Peyer's patch (tissue), 4 donors: ENCODE data around the gene MAN1C1. TPM values are rescaled to one million over a fixed set of nuclear protein-coding genes. Genes with fewer than 3 reads are reported as not detected.

Source experiments
- DNase-seq, 3 donors: peaks; one replicate each; pipeline ENCODE4 v3.0.0-alpha.2; 2017 to 2019
- H3K27ac ChIP-seq, 4 donors: fragments of 200-600 bp; sonication (generic); one replicate each; pipeline ENCODE4 v1.5.1; 2016 to 2019
- H3K27me3 ChIP-seq, 2 donors: fragments of 200-600 bp; sonication (generic); one replicate each; pipeline ENCODE4 v1.5.1; 2019
- H3K36me3 ChIP-seq, 3 donors: fragments of 200-600 bp; sonication (generic); one replicate each; pipeline ENCODE4 v1.5.1; 2016 to 2019
- H3K4me1 ChIP-seq, 4 donors: fragments of 200-600 bp; sonication (generic); one replicate each; pipeline ENCODE4 v1.5.1; 2016 to 2019
- H3K4me3 ChIP-seq, 4 donors: fragments of 200-600 bp; sonication (generic); 1 replicate in 3 of 4; 2 replicates in 1 of 4; pipeline ENCODE4 v1.5.1; 2016 to 2019; ENCODE audit warnings: mild to moderate bottlenecking in 1 of 4
- H3K9me3 ChIP-seq, 4 donors: fragments of 200-600 bp; sonication (generic); one replicate each; pipeline ENCODE4 v1.5.1; 2016 to 2019; ENCODE audit warnings: mild to moderate bottlenecking in 1 of 4
- POLR2A ChIP-seq, 2 donors: fragments of 450-650 bp; IDR thresholded peaks; one replicate each; pipeline ENCODE4 v1.5.1; 2017; ENCODE audit warnings: antibody characterized with exemption in 2 of 2, mild to moderate bottlenecking in 2 of 2, moderate library complexity in 2 of 2
- total RNA-seq, 4 donors: library from RNA; depleted of rRNA; stranded (reverse); fragments of >200 nt; gene quantifications; one replicate each; pipeline ENCODE4 v1.1.0, GENCODE V29; 2016
- TF ChIP-seq, protein P1 (sequence below), 6 experiments: fragments of 450-650 bp in 4 of 6; fragments of 200-600 bp in 2 of 6; sonication (generic) in 1 of 6; IDR thresholded peaks; one replicate each; pipeline ENCODE4 v1.5.1; 2017 to 2019; ENCODE audit warnings: antibody characterized with exemption in 6 of 6, mild to moderate bottlenecking in 3 of 6, moderate library complexity in 1 of 6

MAN1C1 gene
- total RNA-seq, 4 donors from 2014 or later, result 2.3 to 10.7 (median 6.7) TPM

- H3K4me1 ChIP-seq, result peaks cover 0 to 16% (median 0%) of the 10 kb centered on the region in 4 donors
- DNase-seq, result no peak
- H3K27me3 ChIP-seq, result no peaks in the 10 kb centered on the region
- no peak overlapping the region for H3K4me3 ChIP-seq
- no peak overlapping the region for H3K27ac ChIP-seq
- TF ChIP-seq, protein P1, sequence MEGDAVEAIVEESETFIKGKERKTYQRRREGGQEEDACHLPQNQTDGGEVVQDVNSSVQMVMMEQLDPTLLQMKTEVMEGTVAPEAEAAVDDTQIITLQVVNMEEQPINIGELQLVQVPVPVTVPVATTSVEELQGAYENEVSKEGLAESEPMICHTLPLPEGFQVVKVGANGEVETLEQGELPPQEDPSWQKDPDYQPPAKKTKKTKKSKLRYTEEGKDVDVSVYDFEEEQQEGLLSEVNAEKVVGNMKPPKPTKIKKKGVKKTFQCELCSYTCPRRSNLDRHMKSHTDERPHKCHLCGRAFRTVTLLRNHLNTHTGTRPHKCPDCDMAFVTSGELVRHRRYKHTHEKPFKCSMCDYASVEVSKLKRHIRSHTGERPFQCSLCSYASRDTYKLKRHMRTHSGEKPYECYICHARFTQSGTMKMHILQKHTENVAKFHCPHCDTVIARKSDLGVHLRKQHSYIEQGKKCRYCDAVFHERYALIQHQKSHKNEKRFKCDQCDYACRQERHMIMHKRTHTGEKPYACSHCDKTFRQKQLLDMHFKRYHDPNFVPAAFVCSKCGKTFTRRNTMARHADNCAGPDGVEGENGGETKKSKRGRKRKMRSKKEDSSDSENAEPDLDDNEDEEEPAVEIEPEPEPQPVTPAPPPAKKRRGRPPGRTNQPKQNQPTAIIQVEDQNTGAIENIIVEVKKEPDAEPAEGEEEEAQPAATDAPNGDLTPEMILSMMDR (IDR thresholded peaks at IDR 0.05), result no peak
- no peak for TF ChIP-seq POLR2A (IDR thresholded peaks at IDR 0.05)
- no peaks in the 10 kb centered on the region for H3K9me3 ChIP-seq
- no peaks in the 10 kb centered on the region for H3K36me3 ChIP-seq
Observed at GRCh38 chr1:25654109-25654660, 37.6 kb downstream of the MAN1C1 start.

DNA sequence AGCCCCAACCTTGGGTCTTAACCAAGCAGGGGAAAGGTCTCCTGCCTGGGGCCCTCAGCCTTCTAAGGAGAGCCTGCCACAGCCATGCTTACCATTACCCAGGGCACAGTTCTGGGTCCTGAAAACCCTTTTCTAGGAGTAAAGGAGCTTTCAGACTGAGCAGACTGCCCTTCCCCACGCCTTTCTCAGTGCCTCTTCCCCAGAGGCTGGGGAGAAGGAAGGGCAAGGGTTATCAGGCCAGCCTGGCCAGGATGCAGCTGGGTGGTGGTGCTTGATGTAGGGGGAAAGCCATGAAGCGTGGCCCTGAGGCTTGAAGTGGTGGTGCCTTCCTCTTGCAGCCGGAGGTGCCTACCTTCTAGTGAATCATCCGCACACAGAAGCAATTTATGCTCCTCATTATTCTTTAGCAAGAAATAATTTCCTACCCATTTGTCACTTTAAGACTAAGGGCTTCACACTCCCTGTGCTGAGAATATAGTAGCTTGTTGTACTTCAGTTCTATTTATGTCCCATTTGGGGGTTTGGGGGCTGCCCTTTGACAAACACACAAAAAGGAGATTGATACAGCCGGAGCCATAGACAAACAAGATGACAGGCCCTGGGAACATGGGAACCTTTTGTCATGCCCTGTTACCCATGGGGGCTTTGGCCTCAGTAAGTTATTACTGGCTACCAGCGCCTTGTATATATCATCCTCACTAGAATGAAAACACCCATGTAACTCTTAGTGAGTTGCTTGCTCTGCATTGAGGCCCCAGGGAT lies 40.7 kb downstream of the MAN1C1 start:
- Histone ChIP-seq H3K27ac (no peak overlapping the region), H3K36me3 (no peaks in the 10 kb centered on the region), H3K9me3 (no peaks in the 10 kb centered on the region), H3K27me3 (no peaks in the 10 kb centered on the region), H3K4me1 (peaks cover 0 to 32% (median 0%) of the 10 kb centered on the region in 4 donors), H3K4me3 (no peak overlapping the region)
- no peak for DNase-seq
- no peak for TF ChIP-seq POLR2A (IDR thresholded peaks at IDR 0.05)
- TF ChIP-seq, protein P1 (IDR thresholded peaks at IDR 0.05), result no peak

DNA sequence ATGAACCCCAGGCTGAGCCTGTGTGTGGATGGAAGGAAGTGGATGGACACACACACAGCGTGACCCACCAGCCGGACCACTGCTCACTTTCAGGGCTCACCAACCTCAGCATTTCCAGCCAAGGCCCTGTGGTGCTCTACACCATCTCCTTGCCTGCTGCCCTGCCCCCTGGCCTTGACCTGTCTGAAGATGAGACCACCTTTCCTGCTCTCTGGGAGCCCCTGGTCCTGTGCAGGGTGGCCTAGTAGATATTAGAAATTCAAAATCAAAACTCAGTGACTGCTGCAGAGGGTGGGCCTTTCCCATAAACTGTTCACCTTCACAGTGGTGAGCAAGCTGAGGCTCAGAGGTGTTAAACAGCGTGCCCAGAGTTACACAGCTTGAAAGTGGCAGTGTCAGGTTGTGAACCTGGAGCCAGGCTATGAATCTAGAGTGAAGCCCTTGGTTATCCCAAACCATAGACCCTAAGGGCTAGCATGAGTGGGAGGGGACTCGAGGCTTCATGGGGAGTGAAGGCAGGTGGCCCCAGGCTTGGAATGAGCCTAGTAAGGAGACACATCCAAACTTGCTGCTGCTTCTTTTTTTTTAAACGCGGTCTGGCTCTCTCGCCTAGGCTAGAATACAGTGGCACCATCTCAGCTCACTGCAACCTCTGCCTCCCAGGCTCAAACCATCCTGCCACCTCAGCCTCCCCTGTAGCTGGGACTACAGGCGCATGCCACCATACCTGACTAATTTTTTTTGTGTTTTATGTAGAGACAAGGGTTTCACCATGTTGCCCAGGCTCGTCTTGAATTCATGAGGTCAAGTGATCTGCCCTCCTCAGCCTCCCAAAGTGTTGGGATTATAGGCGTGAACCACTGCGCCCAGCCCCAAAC lies 41.5 kb downstream of the MAN1C1 start:
- DNase-seq, result no peak
- Histone ChIP-seq H3K4me3 (no peak overlapping the region), H3K27ac (peak overlapping the region in 2 of 4 donors; percentile 19 to 31), H3K9me3 (no peaks in the 10 kb centered on the region), H3K36me3 (no peaks in the 10 kb centered on the region), H3K4me1 (peaks cover 0 to 32% (median 0%) of the 10 kb centered on the region in 4 donors), H3K27me3 (no peaks in the 10 kb centered on the region)
- TF ChIP-seq, protein P1 (IDR thresholded peaks at IDR 0.05), result no peak
- no peak for TF ChIP-seq POLR2A (IDR thresholded peaks at IDR 0.05)

GRCh38 chr1:25658791-25659431 lies 42.3 kb downstream of the MAN1C1 start:
- Histone ChIP-seq H3K27ac (peak overlapping the region in 2 of 4 donors; percentile 19 to 31), H3K36me3 (no peaks in the 10 kb centered on the region), H3K4me3 (no peak overlapping the region), H3K27me3 (no peaks in the 10 kb centered on the region), H3K4me1 (peaks cover 0 to 32% (median 0%) of the 10 kb centered on the region in 4 donors), H3K9me3 (no peaks in the 10 kb centered on the region)
- TF ChIP-seq, protein P1 (IDR thresholded peaks at IDR 0.05), result no peak
- TF ChIP-seq POLR2A (IDR thresholded peaks at IDR 0.05), result no peak
- DNase-seq, result no peak
